BJ (cell line): ENCODE results near the gene SEMA4C. TPM values are rescaled to one million over a fixed set of nuclear protein-coding genes. Genes with fewer than 3 reads are reported as not detected.

Experiments used
- CTCF ChIA-PET: fragments of 350-600 bp; formaldehyde crosslinking; extraction: SDS; loops from one replicate; lab custom pipeline; 2021; ENCODE audit warnings: antibody characterized with exemption, inconsistent platforms; lab: Yijun Ruan, JAX
- POLR2A ChIA-PET: fragments of 300-600 bp; sonication (Branson Sonifier 250); formaldehyde crosslinking; extraction: SDS; loops from one replicate; lab custom pipeline; 2021; ENCODE audit warnings: antibody characterized with exemption; lab: Charles Lee
- DNase-seq: peaks from one replicate; pipeline ENCODE4 v3.0.0-alpha.2; 2011; ENCODE audit warnings: low read depth
- H3K27me3 ChIP-seq: 2 replicates; pipeline ENCODE4 v1.6.0; 2011; ENCODE audit warnings: low read length; ENCODE audit not compliant: control insufficient read depth, insufficient read depth
- H3K36me3 ChIP-seq: 2 replicates; pipeline ENCODE4 v1.5.1; 2011; ENCODE audit warnings: low read length; ENCODE audit not compliant: control insufficient read depth, insufficient read depth
- H3K4me3 ChIP-seq: 2 replicates; pipeline ENCODE4 v1.5.1; 2011; ENCODE audit warnings: low read depth, mild to moderate bottlenecking, control low read depth, low read length
- polyA plus RNA-seq: library from polyadenylated mRNA; depleted of rRNA; stranded (reverse); fragments of >200 nt; gene quantifications from 2 replicates; pipeline ENCODE4 v1.2.3, GENCODE V29; 2011
- TF ChIP-seq, protein P1 (sequence below): IDR thresholded peaks from 2 replicates; pipeline ENCODE4 v1.5.1; 2011; ENCODE audit warnings: low read depth, mild to moderate bottlenecking, control low read depth, inconsistent platforms, low read length, moderate library complexity; ENCODE audit not compliant: insufficient read depth

The SEMA4C gene
- polyA plus RNA-seq, 1 experiment: 29.7 TPM

GRCh38 chr2:96853321-96853720 is 16.6 kb downstream of the SEMA4C start:
- TF ChIP-seq, protein P1, sequence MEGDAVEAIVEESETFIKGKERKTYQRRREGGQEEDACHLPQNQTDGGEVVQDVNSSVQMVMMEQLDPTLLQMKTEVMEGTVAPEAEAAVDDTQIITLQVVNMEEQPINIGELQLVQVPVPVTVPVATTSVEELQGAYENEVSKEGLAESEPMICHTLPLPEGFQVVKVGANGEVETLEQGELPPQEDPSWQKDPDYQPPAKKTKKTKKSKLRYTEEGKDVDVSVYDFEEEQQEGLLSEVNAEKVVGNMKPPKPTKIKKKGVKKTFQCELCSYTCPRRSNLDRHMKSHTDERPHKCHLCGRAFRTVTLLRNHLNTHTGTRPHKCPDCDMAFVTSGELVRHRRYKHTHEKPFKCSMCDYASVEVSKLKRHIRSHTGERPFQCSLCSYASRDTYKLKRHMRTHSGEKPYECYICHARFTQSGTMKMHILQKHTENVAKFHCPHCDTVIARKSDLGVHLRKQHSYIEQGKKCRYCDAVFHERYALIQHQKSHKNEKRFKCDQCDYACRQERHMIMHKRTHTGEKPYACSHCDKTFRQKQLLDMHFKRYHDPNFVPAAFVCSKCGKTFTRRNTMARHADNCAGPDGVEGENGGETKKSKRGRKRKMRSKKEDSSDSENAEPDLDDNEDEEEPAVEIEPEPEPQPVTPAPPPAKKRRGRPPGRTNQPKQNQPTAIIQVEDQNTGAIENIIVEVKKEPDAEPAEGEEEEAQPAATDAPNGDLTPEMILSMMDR: no peak
- DNase-seq: no peak
- Histone ChIP-seq H3K27me3 (no peaks in the 10 kb centered on the region), H3K36me3 (peaks cover 7% of the 10 kb centered on the region), H3K4me3 (no peak overlapping the region)
- ChIA-PET CTCF (interaction anchor here (1.3 kb wide), 1 partner anchor 92 kb away, joined by 3 read pairs; no protein-coding TSS in a partner anchor), POLR2A (no interaction called here)

DNA sequence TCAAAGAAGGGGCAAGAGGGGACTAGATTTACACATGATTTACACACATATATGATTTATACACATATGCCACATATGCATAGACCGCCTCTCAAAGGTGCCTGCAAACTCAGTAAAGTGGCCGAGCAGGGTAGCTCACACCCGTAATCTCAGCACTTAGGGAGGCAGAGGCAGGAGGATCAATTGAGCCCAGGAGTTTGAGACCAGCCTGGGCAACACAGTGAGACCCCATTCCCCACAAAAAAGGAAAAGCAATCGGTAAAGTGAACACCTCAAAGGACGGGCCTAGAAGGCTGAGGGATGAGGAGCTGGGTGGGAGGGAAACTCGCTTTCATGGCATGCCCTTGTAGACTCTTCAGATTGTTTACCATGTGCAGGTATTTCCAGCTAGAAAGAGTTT is 17.2 kb downstream of the SEMA4C start:
- ChIA-PET CTCF (interaction anchor here (0.8 to 1.3 kb wide), 2 partner anchors 91 to 110 kb away, joined by 3 read pairs; no protein-coding TSS in a partner anchor), POLR2A (no interaction called here)
- DNase-seq: no peak

DNA sequence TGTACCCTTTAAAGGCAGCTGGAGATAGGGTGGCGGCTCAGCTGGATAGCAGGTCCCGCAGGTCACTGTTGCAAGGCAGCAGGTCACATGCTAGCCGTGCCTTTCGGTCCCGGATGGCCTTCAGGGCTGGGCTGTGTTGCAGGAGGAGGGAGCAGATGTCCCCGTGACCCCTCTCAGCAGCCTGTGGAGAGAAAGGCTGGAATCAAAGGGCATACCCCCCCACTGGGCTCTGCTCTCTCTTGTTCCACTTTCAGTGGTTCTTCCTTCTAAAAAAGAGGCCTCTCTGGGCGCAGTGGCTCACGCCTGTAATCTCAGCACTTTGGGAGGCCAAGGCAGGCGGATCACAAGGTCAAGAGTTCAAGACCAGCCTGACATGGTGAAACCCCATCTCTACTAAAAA is 21.6 kb downstream of the SEMA4C start:
- Histone ChIP-seq H3K4me3 (no peak overlapping the region), H3K27me3 (no peaks in the 10 kb centered on the region), H3K36me3 (peaks cover 10% of the 10 kb centered on the region)
- TF ChIP-seq, protein P1: no peak
- DNase-seq: no peak
- POLR2A ChIA-PET: no interaction called here
- CTCF ChIA-PET: interaction anchor here (0.8 to 1.8 kb wide), 3 partner anchors 10 to 440 kb away, joined by 3 to 6 read pairs (median 6); partner anchors contain the start of gene ANKRD39

More for the DNA sequence above, 17.2 kb downstream of the SEMA4C start:
- TF ChIP-seq, protein P1: no peak
- H3K36me3 ChIP-seq: peaks cover 10% of the 10 kb centered on the region
- H3K27me3 ChIP-seq: no peaks in the 10 kb centered on the region
- no peak overlapping the region for H3K4me3 ChIP-seq

DNA sequence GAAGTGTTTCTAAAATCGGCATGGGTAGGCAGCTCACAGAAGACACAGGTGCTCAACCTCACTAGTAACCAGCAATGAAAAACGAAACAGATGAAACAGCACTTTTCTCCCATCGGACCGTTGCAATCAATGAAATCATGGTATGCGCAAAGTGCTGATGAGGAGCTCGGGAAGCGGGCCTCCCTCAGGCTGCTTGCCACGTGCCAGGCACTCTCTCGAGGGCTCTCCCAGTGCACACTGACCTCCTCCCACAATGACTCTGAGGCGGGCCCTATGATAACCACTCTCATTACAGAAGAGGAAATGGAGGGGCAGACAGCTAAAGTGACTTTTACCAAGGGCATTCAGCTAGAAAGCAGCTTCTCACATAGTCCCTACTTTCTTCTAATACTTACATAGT is 22.3 kb downstream of the SEMA4C start:
- no peaks in the 10 kb centered on the region for H3K27me3 ChIP-seq
- ChIA-PET CTCF (interaction anchor here (0.6 to 1.8 kb wide), 3 partner anchors 10 to 103 kb away, joined by 3 to 6 read pairs (median 6); partner anchors contain the start of gene ANKRD39), POLR2A (interaction anchor here (0.6 kb wide), 1 partner anchor 10 kb away, joined by 3 read pairs; no protein-coding TSS in a partner anchor)
- peaks cover 8% of the 10 kb centered on the region for H3K36me3 ChIP-seq
- H3K4me3 ChIP-seq: no peak overlapping the region
- TF ChIP-seq, protein P1: no peak
- DNase-seq: no peak

DNA sequence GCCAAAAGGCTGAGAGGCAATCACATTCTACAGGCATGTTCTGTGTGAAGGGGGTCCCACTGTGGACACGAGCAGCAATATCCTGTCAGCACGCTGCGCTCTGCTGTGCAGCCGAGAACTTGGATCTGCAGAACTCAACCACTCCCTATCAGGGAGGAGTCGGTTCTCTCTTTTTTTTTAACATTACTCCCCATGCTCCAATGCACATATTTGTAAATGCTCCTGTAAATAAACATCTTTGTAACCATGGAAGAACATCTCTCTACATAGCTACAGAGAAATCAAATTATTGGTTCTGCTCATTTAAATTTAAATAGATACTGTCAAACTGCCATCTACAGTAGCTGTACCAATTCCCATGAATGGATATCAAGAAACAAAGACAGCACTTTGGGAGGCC is 23.1 kb downstream of the SEMA4C start:
- TF ChIP-seq, protein P1: no peak
- no peak for DNase-seq
- no peak overlapping the region for H3K4me3 ChIP-seq
- H3K36me3 ChIP-seq: peaks cover 8% of the 10 kb centered on the region
- CTCF ChIA-PET: no interaction called here
- H3K27me3 ChIP-seq: no peaks in the 10 kb centered on the region
- POLR2A ChIA-PET: no interaction called here
